Stimulated activated CD4-positive, alpha-beta T cell treated with anti-CD3 and anti-CD28 coated beads, Interleukin-1b, Interleukin-23, amount 100 ng/mL, for 48 hours (primary cell): Measurements from ENCODE around the gene EIF5A2.

ENCODE experiments used
- DNase-seq: peaks from one replicate; pipeline ENCODE4 v3.0.0-alpha.2; 2020

The EIF5A2 gene

DNA sequence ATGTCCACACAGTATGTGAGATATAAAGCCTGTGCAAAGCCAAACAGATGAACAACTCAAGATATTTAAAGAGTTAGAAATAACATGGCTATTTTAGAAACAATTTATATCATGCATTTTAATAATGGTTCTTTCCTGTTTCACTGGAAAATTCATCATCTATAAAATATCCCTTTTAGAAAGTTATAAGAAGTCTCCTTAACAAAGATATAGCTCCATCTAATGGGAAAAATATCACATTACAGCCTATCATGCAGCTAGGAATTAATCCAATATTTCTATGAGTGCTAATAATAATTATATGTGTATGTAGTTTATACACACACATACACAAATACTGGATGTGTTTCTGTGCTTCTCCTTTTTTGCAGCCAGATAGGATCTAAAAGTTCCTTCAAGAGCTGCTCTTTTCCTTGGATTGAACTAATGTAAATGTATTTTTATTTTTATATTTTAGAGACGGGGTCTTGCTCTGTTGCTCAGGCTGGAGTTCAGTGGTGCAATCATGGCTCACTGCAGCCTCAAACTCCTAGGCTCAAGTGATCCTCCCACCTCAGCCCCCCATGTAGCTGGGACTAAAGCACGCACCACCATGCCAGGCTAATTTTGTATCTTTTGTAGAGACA lies 60.0 kb downstream of the EIF5A2 start:
- DNase-seq = no peak

DNA sequence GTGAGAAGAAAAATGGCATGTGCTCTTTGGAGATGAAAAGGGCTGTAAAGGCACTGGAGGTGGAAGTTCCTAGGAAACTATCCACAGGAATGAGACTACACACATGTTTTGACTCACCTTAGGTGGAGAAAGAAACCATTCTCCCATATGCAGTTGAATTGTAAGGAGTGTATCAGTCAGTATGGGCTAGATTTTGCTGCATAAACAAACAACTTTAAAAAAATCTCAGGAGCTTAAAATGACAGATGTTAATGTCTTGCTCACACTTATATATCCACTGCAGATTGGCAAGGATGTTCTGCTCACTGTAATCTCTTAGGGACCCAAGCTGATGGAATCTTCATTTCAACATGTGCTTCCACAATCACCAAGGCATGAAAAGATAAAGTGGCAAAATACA lies 64.1 kb downstream of the EIF5A2 start:
- DNase-seq = no peak

DNA sequence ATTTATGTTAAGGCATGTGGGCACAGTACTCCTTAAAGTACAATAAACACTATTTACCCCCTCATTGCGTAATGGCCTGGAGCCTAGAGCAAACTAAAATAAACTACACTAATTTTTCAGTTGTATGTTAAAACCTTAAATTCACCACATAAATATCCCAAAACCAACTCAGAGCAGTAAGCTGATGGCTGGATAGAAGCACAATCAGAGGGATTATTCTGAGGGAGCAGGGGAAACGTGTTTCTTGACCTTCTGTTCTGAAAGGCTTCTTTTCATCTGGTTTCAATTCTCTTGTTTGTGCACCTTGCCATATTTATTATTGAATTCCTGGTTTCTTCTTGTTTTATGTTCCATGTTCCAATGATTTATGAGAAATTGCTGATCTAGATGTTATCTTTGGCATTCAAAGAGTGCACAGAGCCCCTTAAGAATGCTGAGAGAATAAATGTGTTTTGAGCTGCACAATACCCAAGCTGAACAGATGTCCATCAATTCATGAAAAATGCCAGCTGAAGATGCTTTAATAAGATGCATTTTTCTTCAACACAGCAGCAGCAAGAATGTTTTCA lies 68.1 kb downstream of the EIF5A2 start:
- DNase-seq = no peak

- no peak for DNase-seq
These were observed 68.8 kb downstream of the EIF5A2 start for GRCh38 chr3:170839518-170840100.
